ENCODE results near the gene COX7B2.

Gene COX7B2, protein sequence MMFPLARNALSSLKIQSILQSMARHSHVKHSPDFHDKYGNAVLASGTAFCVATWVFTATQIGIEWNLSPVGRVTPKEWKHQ

DNA sequence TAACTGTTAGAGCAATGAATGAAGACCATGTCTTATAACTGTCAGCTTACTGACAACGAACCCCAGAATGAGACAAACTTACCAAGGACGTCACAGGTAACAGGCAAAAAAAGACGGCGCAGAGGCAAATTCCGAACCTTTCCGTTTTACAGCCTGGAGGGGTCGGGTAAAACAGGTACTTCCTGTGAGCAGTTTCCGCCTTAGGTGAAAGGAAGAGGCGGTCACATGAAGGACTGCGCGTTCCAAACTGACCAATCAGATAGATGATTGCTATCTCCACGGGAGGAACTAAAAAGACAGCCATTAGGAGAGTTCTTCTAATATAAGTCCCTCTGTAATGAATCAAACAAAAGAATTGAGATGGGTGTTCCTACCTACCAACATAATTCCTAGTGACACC, at the start of gene COX7B2:
TSS of gene COX7B2 (minus strand) at position 168 of the 400 bp plus-strand sequence. CDS start 174,053 bp downstream, outside the sequence.
- DNase-seq: no peak

DNA sequence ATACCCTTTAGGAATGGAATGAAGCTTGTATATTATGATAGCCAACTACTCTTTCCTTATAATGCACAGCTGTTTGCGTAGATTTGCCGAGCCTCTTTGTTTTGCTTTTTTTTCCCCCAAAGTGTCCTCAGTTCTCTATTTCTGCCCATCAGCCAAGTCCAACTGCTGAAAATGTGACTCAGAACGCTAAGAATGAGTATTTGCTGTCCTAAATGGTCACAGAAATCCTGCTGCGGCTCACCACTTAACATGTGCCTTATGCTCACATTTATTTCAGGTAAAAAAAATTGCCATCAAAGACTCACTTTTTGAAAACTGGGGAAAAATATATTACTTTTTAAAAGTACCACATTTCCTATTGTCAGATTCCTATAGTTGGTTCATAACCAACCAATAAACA, 47.4 kb upstream of the COX7B2 start:
- no peak for DNase-seq

DNA sequence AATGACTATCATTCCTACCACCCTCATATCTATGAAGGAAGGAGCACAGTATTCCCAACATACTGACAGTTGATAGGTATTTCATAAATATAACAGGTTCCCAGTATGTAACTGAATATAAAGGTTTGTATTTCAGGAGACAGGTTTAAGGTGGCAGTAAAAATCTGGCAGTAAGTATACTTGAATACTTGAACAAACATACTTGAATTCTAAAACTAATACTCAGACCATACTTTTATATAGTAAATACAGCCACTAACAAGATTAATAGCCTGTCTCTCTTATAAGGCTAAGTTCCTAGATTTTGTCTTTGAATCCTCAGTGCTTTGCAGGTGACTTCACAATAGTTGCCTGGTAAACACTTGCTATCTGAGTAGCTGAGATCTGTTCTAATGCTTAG, 46.6 kb upstream of the COX7B2 start:
- no peak for DNase-seq

DNA sequence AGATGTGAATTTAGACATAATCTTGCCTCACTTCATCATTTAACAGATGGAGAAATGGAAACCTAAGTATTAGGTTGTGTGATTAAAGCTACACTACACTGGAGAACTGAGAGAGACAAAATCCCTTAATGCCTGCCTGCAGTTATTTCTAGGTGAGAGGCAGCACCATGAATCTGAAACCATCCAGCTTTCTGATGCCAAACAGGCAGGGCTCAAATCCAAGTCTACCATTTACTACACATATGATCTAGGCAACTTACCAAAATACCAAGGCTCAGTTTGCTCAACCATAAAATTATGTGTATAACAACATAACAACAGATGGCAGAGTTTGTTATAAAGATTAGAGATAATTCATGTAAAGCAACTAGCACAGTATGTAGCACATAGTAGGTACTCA, 45.6 kb upstream of the COX7B2 start:
- no peak for DNase-seq

DNA sequence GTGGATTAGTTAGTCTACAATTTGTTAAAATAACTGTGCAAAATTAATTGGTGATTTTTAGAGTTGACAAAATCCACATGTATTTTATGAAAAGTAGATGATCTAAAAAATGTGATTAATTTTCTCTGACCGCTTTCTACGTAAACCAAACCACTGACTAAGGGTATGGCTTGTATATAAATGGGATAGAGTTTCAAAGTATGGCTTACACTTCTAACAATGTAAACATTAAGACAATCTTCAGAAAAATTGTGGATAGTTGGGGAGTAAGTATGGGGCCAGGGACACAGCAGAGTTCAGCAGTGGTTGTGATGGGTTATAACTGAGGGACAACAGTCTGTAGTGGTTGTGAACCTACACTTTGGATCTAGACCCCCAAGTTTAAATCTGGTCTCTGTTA, 44.5 kb upstream of the COX7B2 start:
- DNase-seq: no peak

DNA sequence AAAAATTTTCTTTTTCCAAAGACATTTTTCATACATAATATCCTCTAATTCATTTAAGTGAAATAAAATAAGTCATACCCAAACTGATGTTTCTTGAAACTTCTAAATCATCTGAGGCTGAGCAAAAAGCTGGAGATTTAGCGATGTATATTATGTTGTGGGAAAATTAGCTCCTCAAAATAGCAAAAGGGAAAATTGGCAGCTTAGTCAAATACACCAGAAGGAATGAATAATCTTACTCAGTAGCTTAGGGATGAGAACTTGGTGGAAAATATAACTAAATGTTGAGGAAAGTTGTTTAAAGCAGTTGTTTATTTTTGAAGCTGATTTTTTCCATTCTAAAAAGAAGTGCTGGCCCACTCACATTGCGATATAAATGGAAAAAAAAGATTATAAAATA, 43.4 kb upstream of the COX7B2 start:
- no peak for DNase-seq

DNA sequence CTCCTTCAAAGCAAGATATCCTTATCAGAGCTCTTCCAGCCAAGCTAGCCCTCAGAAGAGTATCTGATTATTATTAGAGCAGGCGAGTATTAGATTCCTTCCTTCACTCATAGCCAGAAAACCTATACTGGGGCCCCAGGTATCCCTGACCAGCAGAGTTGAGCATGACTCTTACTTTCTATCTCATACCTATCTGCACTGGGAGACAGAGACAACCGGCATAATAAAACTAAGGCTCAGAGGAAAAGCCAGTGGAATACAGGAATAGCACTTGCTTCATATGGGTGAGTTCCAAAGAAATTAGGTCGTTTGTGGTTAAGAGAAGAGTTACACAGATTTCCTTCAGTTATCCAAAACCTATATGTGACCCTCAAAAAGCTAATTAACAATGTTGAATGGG, 41.8 kb upstream of the COX7B2 start:
- no peak for DNase-seq

DNA sequence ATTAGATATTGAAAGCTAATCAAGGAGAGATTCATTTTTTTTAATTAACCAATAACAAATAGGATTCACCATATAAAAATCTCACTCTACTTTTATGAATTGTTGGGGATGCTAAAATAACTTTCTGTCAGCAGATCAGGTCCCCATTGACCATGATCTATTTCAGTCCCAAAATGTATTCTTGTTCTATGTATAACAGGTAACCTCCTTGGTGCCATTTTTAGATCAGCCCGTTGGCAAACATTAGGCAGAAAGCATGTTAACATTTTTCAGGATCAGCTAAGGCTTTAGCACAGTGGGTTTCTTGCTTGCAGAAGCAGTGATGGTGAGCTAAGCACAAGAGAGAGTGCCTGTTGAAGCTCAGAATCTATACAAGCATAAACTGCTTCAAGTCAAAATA, 40.8 kb upstream of the COX7B2 start:
- no peak for DNase-seq

DNA sequence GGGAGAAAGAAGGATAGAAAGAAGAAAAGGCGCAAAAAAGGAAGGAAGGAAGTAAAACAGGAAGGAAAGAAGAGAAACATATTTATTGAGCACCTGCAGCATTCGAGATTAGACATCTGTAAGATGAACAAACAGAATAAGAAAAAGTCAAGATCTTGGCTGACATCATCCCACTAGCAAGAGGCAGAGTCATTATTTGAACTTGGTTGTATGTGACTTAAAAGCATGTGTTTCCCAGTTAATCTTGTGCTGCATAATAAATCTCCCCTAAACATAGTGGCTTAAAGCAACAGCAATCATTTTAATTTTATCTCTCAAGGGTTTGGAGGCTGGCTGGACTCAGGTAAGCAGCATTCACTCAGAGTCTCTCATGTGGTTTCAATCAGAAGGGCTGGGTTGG, 38.5 kb upstream of the COX7B2 start:
- DNase-seq: no peak

DNA sequence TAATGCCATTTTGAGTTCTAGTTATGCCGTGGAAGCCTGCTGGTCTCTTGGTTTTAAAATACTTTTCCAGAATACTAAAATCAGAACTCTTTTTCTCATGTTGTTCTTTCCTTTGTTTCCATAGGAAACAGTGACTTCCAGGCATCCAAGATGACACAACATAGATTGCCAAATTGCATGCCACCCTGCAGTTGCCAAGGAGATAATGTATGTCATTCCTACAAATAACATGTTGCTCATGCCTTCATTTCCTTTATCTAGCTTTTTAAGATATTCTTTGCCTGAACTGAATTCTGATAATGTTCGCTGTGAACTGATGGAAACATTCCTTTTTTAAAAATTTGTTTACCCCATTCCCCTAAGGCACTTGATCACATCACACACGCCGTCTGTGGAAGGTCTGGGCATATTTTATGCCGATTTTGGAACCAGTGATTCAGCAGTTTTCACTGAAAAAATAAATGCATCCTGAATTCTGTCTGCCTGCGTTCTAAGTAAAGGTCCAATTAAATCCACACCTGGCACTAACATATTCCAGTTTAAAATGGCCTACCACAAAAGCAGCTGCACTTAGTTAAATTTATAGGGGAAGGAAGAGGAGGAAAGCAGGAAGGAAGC, 38.0 kb upstream of the COX7B2 start:
- no peak for DNase-seq

DNA sequence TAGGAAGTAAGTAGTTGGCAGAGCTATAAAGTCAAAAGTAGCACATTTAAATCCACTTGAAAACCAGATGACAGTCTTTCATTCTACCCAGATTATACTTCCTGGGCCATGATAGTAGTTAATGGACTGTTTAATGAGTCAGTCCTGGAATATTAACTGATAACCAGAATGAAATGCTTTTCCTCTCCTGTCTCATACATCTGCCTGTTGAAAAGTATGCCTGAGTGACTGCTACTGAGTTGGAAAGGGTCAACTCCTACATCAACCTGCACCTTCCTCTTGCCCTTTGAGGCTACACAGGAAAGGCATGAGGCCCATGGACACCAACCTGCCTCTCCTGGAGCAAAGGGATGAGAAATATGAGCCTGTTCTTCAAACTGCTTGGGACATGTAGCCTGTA, 36.0 kb upstream of the COX7B2 start:
- no peak for DNase-seq

DNA sequence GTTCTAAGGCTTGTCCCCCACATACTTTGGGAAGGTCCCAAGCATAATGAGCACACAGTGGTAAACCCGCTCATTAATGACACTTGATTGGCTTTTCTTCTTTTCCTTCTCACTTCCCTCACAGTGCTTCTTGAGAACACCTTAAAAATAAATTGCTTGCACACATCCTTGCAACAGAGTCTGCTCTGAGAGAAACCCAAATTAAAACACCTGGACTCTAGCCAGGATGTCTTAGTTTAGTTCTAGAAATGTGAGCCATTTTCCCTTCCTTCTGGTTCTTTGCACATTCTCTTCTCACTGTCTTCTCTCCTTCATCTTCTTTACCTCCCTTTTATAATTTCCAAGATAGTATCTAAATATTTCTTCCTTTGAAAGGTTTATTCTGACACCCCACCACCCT, 35.3 kb upstream of the COX7B2 start:
- no peak for DNase-seq

DNA sequence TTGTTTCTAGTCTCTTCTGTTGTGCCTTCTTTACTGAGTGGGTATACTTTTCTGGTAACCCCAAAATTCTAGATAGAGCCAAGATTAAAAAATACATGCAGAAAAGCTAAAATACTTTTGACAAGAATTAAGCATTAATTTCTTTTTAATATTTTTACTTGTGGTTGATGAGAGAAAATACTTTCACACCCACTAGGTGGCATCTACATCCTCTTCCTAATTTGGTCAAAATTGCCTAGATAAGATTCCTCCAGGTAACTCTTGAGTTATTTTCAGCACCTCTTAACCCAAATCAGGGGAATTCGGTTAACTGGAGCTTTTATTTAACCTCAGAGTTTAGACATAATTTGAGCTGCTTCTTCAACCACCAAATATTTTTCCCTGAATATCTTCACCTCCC, 28.4 kb upstream of the COX7B2 start:
- no peak for DNase-seq

DNA sequence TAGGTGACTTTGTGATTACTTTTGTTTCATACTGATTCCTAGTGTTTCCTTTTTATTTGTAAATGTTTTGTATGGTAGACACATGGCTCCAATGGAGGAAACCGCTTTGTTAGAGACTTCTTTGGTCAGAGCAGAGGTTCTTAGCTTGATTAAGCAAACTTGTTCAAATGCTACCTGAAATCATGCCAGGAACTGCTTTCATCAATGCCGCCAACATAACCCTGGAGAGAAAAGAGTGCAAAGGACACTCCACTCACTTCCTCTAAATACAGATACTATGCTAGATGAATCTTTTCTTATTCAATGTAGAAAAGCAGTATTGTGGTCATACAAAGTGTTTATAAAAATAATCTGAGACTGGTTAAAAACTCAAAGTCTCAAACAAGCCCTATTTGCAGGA, 25.7 kb upstream of the COX7B2 start:
- DNase-seq: no peak

DNA sequence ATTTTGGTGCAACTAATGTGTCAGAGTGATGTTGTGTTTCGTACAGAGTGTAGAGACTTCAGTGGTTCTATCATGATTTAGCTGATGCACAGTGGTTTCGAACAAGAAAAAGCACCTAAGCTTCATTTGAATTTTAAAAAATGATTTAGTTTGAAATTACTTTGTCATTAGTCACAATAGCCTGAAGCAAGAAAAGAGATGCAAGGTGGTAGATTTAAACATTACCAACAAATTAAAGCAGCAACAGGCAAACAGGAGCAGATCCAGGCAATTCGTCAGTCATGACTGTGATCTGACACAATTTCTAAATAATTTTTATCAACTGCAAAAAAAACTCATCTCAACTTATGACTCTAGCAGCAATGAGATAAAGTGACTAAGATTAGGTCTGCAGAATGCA, 24.6 kb upstream of the COX7B2 start:
- no peak for DNase-seq

DNA sequence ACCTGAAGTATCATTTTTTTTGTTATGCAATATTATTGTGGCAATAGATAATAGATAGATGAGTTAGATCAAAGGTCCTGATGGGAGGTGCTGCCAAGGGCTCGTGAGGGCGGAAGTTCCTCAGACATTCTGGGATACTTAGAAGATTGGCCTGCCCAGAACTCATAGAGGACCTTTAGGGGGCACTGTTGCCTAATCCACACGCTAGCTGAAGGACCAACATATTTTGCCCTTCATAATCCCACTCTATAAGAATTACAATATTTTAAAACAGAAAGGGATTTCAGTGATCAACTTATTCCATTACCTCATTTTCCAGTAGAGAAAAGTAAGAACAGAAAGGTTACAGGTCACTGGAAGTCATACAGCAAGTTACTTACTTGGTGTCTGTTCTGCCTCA, 22.9 kb upstream of the COX7B2 start:
- peak; percentile 20 for DNase-seq

DNA sequence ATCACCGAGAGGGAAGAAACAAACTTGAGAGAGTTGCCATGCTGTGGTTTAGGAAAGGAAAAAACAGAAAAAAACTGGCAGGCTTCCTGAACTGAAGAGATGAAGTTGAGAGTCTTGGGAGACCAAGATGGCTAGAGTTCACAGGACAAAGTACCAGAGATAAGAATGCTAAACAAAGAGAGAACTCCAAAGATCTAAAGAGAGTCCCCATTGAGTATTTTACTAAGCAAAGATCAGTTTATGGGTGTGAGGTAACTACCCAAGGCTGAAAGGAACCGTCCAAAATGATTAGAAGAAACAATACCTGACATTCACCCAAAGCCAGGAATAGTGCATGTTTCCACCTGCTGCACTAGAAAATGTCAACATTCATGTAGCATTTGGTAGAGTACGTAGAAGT, 21.8 kb upstream of the COX7B2 start:
- DNase-seq: no peak

DNA sequence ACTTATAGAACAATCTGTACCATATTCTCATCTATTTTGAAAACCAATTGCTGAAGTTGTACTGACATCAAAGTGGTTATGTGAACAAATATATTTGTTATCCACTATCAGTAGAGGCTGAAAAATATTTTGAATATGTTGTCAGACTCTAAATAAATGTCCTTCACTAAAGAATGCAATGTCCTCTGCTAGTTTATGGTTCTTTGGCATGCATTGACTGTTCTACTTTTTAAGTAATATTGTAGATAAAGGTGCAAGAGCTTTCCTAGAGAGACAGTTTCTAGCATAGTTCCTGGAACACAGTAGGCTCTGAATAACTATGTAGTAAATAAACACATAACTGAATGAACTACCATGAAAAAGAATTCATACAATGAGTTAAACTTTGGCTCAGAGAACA, 18.2 kb upstream of the COX7B2 start:
- no peak for DNase-seq

DNA sequence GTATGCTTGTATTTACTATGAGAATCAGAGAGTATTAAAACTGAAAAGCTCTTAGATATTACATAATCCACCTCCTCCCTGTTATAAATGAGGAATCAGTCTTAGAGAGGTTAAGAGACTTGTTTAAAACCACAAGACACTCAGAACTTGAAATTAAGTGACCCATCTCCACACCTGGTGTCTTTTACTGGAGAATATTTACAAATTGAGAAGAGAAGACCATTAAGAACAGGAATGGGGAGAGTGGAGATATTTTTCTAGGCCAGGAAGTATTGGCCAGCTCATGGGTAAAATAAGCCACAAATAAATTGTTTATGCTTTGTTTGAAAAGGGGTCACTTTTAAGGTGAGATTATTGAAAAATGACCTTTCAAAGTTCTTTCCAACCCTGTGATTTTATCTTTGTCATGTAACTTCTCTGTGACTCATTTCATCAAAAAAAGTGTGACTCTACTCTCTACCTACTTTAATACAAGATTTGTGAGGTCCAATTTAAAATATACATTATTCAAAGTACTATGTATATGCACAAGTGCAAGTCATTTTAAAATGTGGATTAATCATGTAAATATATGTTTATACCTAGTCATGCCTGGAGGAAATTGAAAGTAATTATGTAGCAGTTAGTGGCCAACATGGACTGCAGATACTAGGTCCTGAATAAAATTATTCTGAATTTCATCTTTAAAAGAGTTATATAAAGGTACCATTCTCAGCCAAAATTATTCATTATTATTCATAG, 15.9 kb upstream of the COX7B2 start:
- no peak for DNase-seq

DNA sequence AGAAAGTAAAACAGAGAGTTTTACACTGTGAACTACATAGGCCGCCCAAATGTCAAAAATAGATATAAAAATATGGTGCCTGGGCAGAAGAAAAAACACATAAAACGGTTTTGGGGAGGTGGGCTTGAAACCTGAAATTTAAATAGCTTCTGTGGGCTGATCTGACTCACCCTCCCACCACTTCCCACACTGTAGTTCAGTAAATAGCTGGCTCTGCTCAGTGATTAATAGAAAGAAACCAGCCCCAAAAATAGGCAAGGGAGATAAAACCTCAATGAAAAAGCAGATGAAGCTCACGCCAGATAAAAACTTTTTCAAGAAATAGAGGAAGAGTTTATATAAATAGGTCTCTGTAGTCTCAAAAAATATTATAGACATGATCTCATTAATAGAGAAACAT, 13.2 kb upstream of the COX7B2 start:
- DNase-seq: no peak

DNA sequence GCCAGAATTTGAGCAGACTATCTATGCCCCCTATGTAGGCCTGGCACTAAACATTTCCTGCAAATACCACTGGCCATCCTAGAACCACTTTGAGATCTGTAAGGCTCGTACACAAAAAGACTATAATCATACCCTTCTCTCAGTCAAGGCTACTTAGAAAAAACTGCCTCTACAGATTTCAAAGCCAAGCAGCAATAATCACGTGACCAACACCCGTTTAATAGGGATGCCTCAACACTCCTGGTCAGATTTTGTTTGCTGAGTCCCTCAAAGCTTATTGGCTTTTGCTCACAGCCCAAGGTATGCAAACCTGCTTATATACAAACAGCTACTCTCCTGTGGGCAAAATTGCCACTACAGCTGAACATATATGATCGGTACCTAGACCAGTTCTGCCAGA, 897 bp downstream of the COX7B2 start:
- no peak for DNase-seq

DNA sequence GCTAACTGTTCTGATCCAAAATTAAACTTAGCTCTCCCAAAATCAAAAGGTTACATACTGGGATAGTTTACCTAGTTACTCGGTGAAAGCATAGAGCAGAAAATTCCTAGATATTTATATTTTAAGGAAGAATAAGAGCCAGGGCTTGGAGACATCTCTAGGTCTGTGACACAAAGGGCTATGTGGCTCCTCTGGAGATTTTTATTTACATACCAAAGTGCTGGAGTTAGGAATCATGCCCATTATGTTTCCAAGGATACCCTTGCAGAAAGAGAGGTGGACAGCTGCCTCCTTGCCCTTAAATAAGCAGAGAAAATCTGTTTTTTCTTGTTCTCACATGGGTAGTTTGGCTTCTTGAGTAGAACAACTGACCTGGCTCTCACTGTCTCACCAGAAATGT, 9.0 kb downstream of the COX7B2 start:
- no peak for DNase-seq

DNA sequence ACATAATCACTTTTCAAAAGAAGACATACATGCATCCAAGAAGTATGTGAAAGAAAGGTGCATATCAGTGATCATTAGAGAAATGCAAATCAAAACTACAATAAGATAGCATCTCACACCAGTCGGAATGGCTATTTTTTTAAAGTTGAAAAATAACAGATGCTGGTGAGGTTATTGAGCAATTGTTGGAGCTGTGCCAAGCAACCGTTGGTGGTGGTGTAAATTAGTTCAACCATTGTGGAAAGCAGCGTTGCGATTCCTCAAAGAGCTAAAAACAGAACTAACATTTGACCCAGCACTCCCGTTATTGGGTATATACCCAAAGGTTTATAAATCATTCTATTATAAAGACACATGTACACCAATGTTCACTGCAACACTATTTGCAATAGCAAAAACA, 14.2 kb downstream of the COX7B2 start:
- no peak for DNase-seq

DNA sequence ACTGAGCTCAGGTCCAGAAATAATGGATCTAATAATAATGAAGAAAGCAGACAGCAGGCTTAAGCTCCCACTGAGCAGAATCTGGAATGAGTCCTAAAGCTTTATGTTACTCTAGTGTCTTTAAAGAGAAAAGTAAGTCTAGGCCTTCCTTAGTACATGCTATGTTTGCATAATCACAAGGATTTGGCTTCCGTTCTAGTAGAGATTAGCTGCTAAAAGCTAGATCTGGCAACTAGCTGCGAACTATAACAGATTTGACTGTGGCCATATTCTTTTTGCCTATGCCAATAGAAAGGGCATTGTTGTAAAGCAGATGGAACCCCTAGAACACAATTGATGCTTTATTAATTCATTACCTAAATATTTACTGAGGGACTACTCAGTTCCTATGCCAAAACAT, 19.0 kb downstream of the COX7B2 start:
- no peak for DNase-seq

DNA sequence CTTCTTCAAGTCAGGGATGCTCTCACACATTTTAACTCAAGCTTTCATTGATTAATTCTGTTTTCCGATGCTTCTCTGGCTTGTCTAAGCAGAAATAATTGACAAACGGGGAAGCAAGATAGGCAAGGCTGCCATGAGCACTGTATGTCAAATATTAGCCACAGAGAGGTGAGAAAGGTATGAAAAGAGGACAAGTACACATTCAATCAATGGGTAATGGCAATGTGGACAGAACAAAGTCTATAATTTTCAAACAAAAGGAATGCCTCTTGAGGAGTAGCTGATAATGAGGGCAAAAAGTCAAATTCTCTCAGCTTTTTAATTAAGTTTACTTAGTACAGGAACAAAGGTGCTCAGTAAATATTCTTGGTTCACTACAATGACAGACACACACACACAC, 19.6 kb downstream of the COX7B2 start:
- DNase-seq: no peak

All from activated CD4-positive, alpha-beta T cell treated with anti-CD3 and anti-CD28 coated beads, Interleukin-10, Interleukin-2, amounts not matched to agents 100 ng/mL and 50 ng/mL, durations not matched to agents 16 hours and 8 hours (primary cell).